ENCODE data around the gene CAB39.

DNA sequence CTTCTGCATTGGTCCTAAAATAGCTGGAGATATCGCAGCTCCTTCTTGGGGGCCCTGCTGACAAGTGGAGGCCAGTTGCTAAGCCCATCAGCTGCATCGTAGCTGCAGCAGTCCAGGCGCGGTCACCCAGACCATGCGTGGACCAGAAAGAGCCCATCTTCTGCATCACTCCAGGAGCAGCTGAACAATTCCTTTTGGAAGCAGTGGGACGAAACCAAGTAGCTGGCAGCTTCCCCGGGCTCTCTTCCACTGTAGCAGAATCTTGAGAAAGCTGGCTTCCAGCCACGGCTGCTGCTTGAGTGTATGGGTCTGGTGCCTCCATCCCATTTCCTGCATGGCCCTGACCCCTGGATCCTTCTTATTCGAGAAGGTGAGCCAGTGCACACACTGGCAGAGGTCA, 22.2 kb upstream of the CAB39 start:
- TF ChIP-seq, protein P1, sequence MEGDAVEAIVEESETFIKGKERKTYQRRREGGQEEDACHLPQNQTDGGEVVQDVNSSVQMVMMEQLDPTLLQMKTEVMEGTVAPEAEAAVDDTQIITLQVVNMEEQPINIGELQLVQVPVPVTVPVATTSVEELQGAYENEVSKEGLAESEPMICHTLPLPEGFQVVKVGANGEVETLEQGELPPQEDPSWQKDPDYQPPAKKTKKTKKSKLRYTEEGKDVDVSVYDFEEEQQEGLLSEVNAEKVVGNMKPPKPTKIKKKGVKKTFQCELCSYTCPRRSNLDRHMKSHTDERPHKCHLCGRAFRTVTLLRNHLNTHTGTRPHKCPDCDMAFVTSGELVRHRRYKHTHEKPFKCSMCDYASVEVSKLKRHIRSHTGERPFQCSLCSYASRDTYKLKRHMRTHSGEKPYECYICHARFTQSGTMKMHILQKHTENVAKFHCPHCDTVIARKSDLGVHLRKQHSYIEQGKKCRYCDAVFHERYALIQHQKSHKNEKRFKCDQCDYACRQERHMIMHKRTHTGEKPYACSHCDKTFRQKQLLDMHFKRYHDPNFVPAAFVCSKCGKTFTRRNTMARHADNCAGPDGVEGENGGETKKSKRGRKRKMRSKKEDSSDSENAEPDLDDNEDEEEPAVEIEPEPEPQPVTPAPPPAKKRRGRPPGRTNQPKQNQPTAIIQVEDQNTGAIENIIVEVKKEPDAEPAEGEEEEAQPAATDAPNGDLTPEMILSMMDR (IDR thresholded peaks at IDR 0.05 in 8 of 11, conservative IDR thresholded peaks at IDR 0.05 in 3 of 11), result no peak
- TF ChIP-seq POLR2A (IDR thresholded peaks at IDR 0.05) (no peak), POLR2AphosphoS5 (IDR thresholded peaks at IDR 0.05) (no peak)

Data from spleen (tissue), 7 donors.